ENCODE measurements around the gene FXYD6.

FXYD6 gene

GRCh38 chr11:117872420-117872961 is 4.0 kb downstream of the FXYD6 start:
- Histone ChIP-seq H3K27me3 (replicated peaks; ENCODE audit: insufficient read depth, low read length) (peaks cover 72% of the 10 kb centered on the region), H3K36me3 (replicated peaks; ENCODE audit: insufficient read depth, low read length) (no peaks in the 10 kb centered on the region), H3K27ac (ENCODE audit: low read length) (no peak overlapping the region), H3K79me2 (ENCODE audit: low read length) (no peaks in the 10 kb centered on the region), H3K4me3 (ENCODE audit: low read length) (no peak overlapping the region), H2AFZ (ENCODE audit: low read length) (no peak overlapping the region), H3K4me2 (ENCODE audit: low read depth, low read length) (no peak overlapping the region), H3K9me3 (replicated peaks; ENCODE audit: insufficient read depth, low read length) (no peaks in the 10 kb centered on the region), H3F3A (ENCODE audit: insufficient read depth, low read length) (no peaks in the 10 kb centered on the region), H3K9ac (ENCODE audit: low read length) (no peak overlapping the region), H3K4me1 (ENCODE audit: low read length) (peaks cover 7% of the 10 kb centered on the region; the same call in 1 of the 2 replicates), H3K9me2 (replicated peaks; ENCODE audit: insufficient read depth, low read length) (no peaks in the 10 kb centered on the region), H4K20me1 (ENCODE audit: insufficient read depth, low read length) (peaks cover 3% of the 10 kb centered on the region; the same call in 1 of the 2 replicates)
- DNase-seq: no peak
- TF ChIP-seq EZH2 (optimal IDR thresholded peaks at IDR 0.05; ENCODE audit: low read depth, low read length) (no peak), EZH2phosphoT487 (IDR thresholded peaks at IDR 0.05; ENCODE audit: low read length) (no peak), CTCF (IDR thresholded peaks at IDR 0.05; ENCODE audit: low read length) (no peak)

GRCh38 chr11:117871784-117872183 is 4.7 kb downstream of the FXYD6 start:
- Histone ChIP-seq H3K4me3 (ENCODE audit: low read length) (no peak overlapping the region), H3K9ac (ENCODE audit: low read length) (no peak overlapping the region), H3K4me2 (ENCODE audit: low read depth, low read length) (no peak overlapping the region), H3K27me3 (replicated peaks; ENCODE audit: insufficient read depth, low read length) (peaks cover 65% of the 10 kb centered on the region), H3K36me3 (replicated peaks; ENCODE audit: insufficient read depth, low read length) (no peaks in the 10 kb centered on the region), H3F3A (ENCODE audit: insufficient read depth, low read length) (no peaks in the 10 kb centered on the region), H3K9me3 (replicated peaks; ENCODE audit: insufficient read depth, low read length) (no peaks in the 10 kb centered on the region), H3K79me2 (ENCODE audit: low read length) (no peaks in the 10 kb centered on the region), H2AFZ (ENCODE audit: low read length) (no peak overlapping the region), H4K20me1 (ENCODE audit: insufficient read depth, low read length) (peaks cover 3% of the 10 kb centered on the region; the same call in 1 of the 2 replicates), H3K27ac (ENCODE audit: low read length) (no peak overlapping the region), H3K4me1 (ENCODE audit: low read length) (peaks cover 7% of the 10 kb centered on the region; the same call in 1 of the 2 replicates), H3K9me2 (replicated peaks; ENCODE audit: insufficient read depth, low read length) (no peaks in the 10 kb centered on the region)
- TF ChIP-seq EZH2phosphoT487 (IDR thresholded peaks at IDR 0.05; ENCODE audit: low read length) (no peak), EZH2 (optimal IDR thresholded peaks at IDR 0.05; ENCODE audit: low read depth, low read length) (no peak), CTCF (IDR thresholded peaks at IDR 0.05; ENCODE audit: low read length) (no peak)
- no peak for DNase-seq

GRCh38 chr11:117871160-117871559 is 5.3 kb downstream of the FXYD6 start:
- Histone ChIP-seq H2AFZ (ENCODE audit: low read length) (no peak overlapping the region), H3K4me2 (ENCODE audit: low read depth, low read length) (no peak overlapping the region), H3K36me3 (replicated peaks; ENCODE audit: insufficient read depth, low read length) (no peaks in the 10 kb centered on the region), H4K20me1 (ENCODE audit: insufficient read depth, low read length) (peaks cover 3% of the 10 kb centered on the region; the same call in 1 of the 2 replicates), H3F3A (ENCODE audit: insufficient read depth, low read length) (no peaks in the 10 kb centered on the region), H3K79me2 (ENCODE audit: low read length) (no peaks in the 10 kb centered on the region), H3K9me3 (replicated peaks; ENCODE audit: insufficient read depth, low read length) (no peaks in the 10 kb centered on the region), H3K9me2 (replicated peaks; ENCODE audit: insufficient read depth, low read length) (no peaks in the 10 kb centered on the region), H3K4me1 (ENCODE audit: low read length) (peaks cover 7% of the 10 kb centered on the region; the same call in 1 of the 2 replicates), H3K4me3 (ENCODE audit: low read length) (no peak overlapping the region), H3K9ac (ENCODE audit: low read length) (no peak overlapping the region), H3K27me3 (replicated peaks; ENCODE audit: insufficient read depth, low read length) (peaks cover 65% of the 10 kb centered on the region), H3K27ac (ENCODE audit: low read length) (no peak overlapping the region)
- TF ChIP-seq EZH2 (optimal IDR thresholded peaks at IDR 0.05; ENCODE audit: low read depth, low read length) (no peak), EZH2phosphoT487 (IDR thresholded peaks at IDR 0.05; ENCODE audit: low read length) (no peak), CTCF (IDR thresholded peaks at IDR 0.05; ENCODE audit: low read length) (no peak)
- DNase-seq: no peak
